Neural crest cell (in vitro differentiated cells): ENCODE results near the gene KRT78. TPM values are rescaled to one million over a fixed set of nuclear protein-coding genes. Genes with fewer than 3 reads are reported as not detected.

Experiments
- DNase-seq: peaks from one replicate; pipeline ENCODE4 v3.0.0; 2021; ENCODE audit warnings: low read depth, mixed read lengths, low spot score
- H3K27ac Mint-ChIP-seq: one replicate; pipeline ENCODE4 v1.8.0; 2021; ENCODE audit warnings: mild to moderate bottlenecking, mixed read lengths; ENCODE audit not compliant: unreplicated experiment
- H3K27me3 Mint-ChIP-seq: 2 replicates; pipeline ENCODE4 v1.8.0; 2021; ENCODE audit warnings: low read depth, mild to moderate bottlenecking, mixed read lengths
- H3K36me3 Mint-ChIP-seq: 2 replicates; pipeline ENCODE4 v1.8.0; 2021; ENCODE audit warnings: low read depth, mild to moderate bottlenecking, mixed read lengths
- H3K4me1 Mint-ChIP-seq: 2 replicates; pipeline ENCODE4 v1.8.0; 2021; ENCODE audit warnings: mixed read lengths
- H3K4me3 Mint-ChIP-seq: one replicate; pipeline ENCODE4 v1.8.0; 2021; ENCODE audit warnings: mild to moderate bottlenecking, mixed read lengths
- H3K9me3 Mint-ChIP-seq: 2 replicates; pipeline ENCODE4 v1.8.0; 2021; ENCODE audit warnings: mixed read lengths
- total RNA-seq: library from RNA; stranded (reverse); gene quantifications from 2 replicates; pipeline ENCODE4 v1.2.1, GENCODE V29; 2021
- TF ChIP-seq, protein P1 (sequence below): fragments of 200-600 bp; sonication (generic); conservative IDR thresholded peaks from 2 replicates; pipeline ENCODE4 v1.5.0; 2021; ENCODE audit warnings: antibody characterized with exemption, mild to moderate bottlenecking

The KRT78 gene
- total RNA-seq, 1 donor from 2014 or later, result not detected

DNA sequence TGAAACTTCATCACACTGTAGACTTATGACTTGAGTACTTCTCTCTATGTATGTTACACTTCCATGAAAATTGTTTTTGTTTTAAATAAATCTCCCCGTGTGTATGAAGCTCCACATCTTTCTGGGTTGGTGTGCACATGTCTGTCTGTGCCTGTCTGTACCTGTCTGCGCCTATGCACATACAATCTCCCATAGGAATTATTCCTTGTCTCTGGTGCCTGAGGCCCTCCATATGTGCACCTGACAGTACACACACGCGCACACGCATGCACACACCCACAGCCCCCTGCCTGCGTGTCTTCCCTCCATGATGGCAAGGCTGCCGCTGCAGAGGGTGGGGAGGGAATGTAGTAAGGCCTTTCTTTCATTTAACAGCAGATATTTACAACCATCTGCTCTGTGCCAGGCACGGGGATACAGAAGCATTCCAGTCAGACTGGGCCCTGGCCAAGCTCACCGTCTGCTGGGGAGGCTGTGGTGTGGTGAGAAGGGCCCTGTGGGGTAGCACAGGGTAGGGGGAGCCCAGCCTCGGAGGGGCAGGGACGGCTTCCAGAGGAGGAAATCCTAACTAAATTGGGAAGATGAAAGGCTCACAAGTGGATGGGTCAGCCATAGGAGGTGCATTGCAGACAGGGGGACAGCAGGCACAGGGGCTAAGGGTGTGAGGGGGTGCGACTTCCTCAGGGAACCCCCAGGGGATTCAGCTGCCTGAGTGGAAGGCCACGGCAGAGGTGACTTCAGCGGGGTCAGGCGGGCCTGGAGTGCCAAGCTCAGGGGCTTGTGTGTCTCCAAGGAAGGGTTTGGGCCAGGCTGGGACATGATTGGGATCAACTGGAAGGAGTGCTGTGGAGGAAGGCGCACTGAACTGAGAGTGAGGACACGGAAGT lies 30.0 kb upstream of the KRT78 start:
- Mint-ChIP-seq H3K4me1 (peaks cover 15% of the 10 kb centered on the region), H3K9me3 (no peaks in the 10 kb centered on the region), H3K36me3 (no peaks in the 10 kb centered on the region), H3K27me3 (peaks cover 25% of the 10 kb centered on the region), H3K4me3 (no peak overlapping the region), H3K27ac (no peak overlapping the region)
- TF ChIP-seq, protein P1, sequence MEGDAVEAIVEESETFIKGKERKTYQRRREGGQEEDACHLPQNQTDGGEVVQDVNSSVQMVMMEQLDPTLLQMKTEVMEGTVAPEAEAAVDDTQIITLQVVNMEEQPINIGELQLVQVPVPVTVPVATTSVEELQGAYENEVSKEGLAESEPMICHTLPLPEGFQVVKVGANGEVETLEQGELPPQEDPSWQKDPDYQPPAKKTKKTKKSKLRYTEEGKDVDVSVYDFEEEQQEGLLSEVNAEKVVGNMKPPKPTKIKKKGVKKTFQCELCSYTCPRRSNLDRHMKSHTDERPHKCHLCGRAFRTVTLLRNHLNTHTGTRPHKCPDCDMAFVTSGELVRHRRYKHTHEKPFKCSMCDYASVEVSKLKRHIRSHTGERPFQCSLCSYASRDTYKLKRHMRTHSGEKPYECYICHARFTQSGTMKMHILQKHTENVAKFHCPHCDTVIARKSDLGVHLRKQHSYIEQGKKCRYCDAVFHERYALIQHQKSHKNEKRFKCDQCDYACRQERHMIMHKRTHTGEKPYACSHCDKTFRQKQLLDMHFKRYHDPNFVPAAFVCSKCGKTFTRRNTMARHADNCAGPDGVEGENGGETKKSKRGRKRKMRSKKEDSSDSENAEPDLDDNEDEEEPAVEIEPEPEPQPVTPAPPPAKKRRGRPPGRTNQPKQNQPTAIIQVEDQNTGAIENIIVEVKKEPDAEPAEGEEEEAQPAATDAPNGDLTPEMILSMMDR, result no peak
- DNase-seq, result no peak

GRCh38 chr12:52877242-52877641 lies 28.4 kb upstream of the KRT78 start:
- TF ChIP-seq, protein P1, result no peak
- peaks cover 22% of the 10 kb centered on the region for H3K4me1 Mint-ChIP-seq
- no peak overlapping the region for H3K27ac Mint-ChIP-seq
- DNase-seq, result no peak
- H3K9me3 Mint-ChIP-seq, result no peaks in the 10 kb centered on the region
- H3K4me3 Mint-ChIP-seq, result no peak overlapping the region
- no peaks in the 10 kb centered on the region for H3K36me3 Mint-ChIP-seq
- peaks cover 39% of the 10 kb centered on the region for H3K27me3 Mint-ChIP-seq

DNA sequence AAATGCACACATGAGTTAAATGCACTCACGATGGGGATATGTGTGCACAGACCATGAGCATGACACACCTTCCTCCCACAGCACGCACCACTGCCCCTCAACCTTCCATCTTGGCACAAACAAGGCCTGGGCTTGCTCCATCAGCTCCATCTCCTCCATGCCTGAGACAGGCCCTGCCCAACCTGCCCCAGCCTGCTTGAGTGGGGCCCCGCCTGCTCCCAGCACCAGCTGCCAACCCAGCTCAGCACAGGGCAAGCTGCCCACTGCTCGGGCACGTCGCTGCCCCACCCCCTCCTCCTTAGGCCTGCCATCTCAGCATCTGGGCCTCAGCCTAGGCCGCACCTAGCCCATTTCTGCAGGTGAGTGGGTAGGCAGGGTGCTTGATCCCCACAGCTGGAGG lies 27.6 kb upstream of the KRT78 start:
- Mint-ChIP-seq H3K27ac (no peak overlapping the region), H3K4me3 (no peak overlapping the region), H3K36me3 (no peaks in the 10 kb centered on the region), H3K9me3 (no peaks in the 10 kb centered on the region), H3K27me3 (peaks cover 43% of the 10 kb centered on the region), H3K4me1 (peaks cover 22% of the 10 kb centered on the region)
- TF ChIP-seq, protein P1, result no peak
- DNase-seq, result no peak

- no peaks in the 10 kb centered on the region for H3K36me3 Mint-ChIP-seq
- H3K4me1 Mint-ChIP-seq, result peaks cover 21% of the 10 kb centered on the region
- H3K4me3 Mint-ChIP-seq, result peak overlapping the region; percentile 61
- H3K9me3 Mint-ChIP-seq, result no peaks in the 10 kb centered on the region
- no peak for DNase-seq
- H3K27me3 Mint-ChIP-seq, result peaks cover 35% of the 10 kb centered on the region
- H3K27ac Mint-ChIP-seq, result peak overlapping the region; percentile 15
- TF ChIP-seq, protein P1, result no peak
Measured at GRCh38 chr12:52874573-52875435, 26.0 kb upstream of the KRT78 start.

DNA sequence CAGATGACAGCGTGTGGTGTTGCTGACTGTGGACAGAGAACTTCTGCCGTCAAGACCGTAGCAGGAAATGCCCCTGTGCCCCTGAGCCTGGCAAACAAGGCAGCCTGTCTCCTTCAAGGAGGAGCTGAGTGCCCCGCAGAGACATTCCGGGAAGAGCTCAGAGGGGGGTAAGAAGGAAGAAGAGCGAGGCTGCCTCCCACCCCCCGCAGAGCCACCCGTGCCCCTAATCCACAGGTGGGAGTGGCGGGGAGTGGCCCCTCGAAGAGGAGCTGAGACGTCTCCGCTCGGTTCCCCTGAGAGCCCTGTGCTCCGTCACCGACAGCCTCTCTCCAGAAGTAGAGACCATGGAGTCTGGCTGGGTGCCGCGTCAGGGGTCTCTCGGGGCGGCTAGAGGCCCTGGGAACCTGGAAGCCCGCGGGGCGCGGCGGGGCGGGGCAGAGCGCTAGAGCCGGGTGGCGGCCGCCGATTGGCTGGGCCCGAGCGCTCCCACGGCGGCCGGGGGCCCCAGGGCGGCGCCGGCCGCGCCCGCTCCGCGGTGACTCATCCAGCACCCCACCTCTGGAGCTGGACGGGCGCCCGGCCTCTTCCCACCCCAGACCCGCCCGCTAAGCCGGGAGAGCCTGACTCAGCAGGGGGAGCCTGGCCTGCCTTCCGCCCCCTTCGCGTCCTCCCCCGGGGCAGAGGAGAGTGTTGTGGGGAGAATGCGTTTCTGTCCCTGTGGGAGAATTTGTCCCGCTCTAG lies 25.2 kb upstream of the KRT78 start:
- H3K4me1 Mint-ChIP-seq, result peaks cover 19% of the 10 kb centered on the region
- peak; percentile 33 for DNase-seq
- TF ChIP-seq, protein P1, result no peak
- H3K9me3 Mint-ChIP-seq, result no peaks in the 10 kb centered on the region
- peaks cover 34% of the 10 kb centered on the region for H3K27me3 Mint-ChIP-seq
- peak overlapping the region; percentile 15 for H3K27ac Mint-ChIP-seq
- H3K36me3 Mint-ChIP-seq, result no peaks in the 10 kb centered on the region
- peak overlapping the region; percentile 61 for H3K4me3 Mint-ChIP-seq
